Measurements from ENCODE around the gene KDM6B. TPM values are rescaled to one million over a fixed set of nuclear protein-coding genes. Genes with fewer than 3 reads are reported as not detected.

Gene KDM6B
- total RNA-seq, 1 experiment from 2014 or later, result 28.9 TPM

DNA sequence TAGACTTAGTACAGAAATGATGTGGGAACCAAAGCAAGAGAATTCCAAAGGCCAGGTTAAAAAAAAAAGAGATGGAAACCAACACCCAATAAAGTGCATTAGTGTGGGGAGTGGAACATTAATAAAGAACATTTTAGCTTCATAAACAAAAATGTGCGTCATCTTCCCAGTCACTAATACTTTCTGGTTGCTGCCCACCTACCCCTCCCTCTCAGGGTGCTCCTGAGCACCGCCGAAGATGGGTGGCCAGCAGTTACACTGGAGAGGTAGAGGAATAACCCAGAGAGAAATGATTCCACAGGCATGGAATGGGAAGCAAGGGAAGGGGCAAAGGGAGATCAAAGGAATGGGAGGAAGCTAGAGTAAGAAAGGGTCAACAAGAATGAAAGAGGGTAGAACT lies 48.6 kb downstream of the KDM6B start:
- H3K56ac ChIP-seq (ENCODE audit: insufficient read length, low read depth, low read length), result no peak overlapping the region
- no peak overlapping the region for H3K18ac ChIP-seq (ENCODE audit: insufficient read length, low read depth, low read length)
- no peak overlapping the region for H3T11ph ChIP-seq (ENCODE audit: low read length)
- no peak overlapping the region for H2BK15ac ChIP-seq (ENCODE audit: low read depth, low read length)
- Mint-ChIP-seq H3K27ac (no peak overlapping the region), H3K36me3 (ENCODE audit: insufficient read depth in 1 of 3, low read depth in 3 of 3) (peaks cover 0 to 4% (median 0%) of the 10 kb centered on the region in 3 experiments; a peak in 1 of 7 replicates), H3K4me3 (no peak overlapping the region), H3K27me3 (ENCODE audit: low read depth) (no peaks in the 10 kb centered on the region; the same call in none of the 2 replicates), H3K4me1 (peaks cover 0 to 3% of the 10 kb centered on the region in 2 experiments; a peak in 3 of 4 replicates), H3K9me3 (no peaks in the 10 kb centered on the region)
- peaks cover 22% of the 10 kb centered on the region for H3K23me2 ChIP-seq (ENCODE audit: insufficient read length, low read depth, low read length, poor library complexity, severe bottlenecking)
- H4K8ac ChIP-seq (replicated peaks; ENCODE audit: insufficient read length, low read depth, low read length), result no peak overlapping the region
- H3K79me1 ChIP-seq (ENCODE audit: insufficient read depth, low read depth, low read length, poor library complexity, severe bottlenecking), result no peaks in the 10 kb centered on the region
- no CpG with 5 or more reads among the region's 3 CpGs for WGBS (ENCODE audit: extremely low coverage, insufficient read length, low lambda C conversion rate)
- H3K9me3 ChIP-seq (ENCODE audit: control insufficient read depth, low read depth, low read length), result no peaks in the 10 kb centered on the region
- H2BK12ac ChIP-seq (ENCODE audit: insufficient read length, low read depth, low read length), result no peak overlapping the region
- H3K4ac ChIP-seq (ENCODE audit: low read depth, low read length), result no peak overlapping the region
- H3K23ac ChIP-seq (ENCODE audit: insufficient read length, low read depth, low read length), result no peak overlapping the region
- no peak overlapping the region for H2AK5ac ChIP-seq (ENCODE audit: insufficient read length, low read length)
- H3K27ac ChIP-seq (ENCODE audit: insufficient read length, low read depth, low read length), result no peak overlapping the region
- H3K79me2 ChIP-seq (ENCODE audit: insufficient read depth, low read length), result no peaks in the 10 kb centered on the region
- H3K27me3 ChIP-seq (ENCODE audit: insufficient read depth, low read length), result no peaks in the 10 kb centered on the region; the same call in 1 of the 2 replicates
- H2BK120ac ChIP-seq (ENCODE audit: low read depth, low read length, poor library complexity, severe bottlenecking), result no peak overlapping the region
- TF ChIP-seq, protein P1, sequence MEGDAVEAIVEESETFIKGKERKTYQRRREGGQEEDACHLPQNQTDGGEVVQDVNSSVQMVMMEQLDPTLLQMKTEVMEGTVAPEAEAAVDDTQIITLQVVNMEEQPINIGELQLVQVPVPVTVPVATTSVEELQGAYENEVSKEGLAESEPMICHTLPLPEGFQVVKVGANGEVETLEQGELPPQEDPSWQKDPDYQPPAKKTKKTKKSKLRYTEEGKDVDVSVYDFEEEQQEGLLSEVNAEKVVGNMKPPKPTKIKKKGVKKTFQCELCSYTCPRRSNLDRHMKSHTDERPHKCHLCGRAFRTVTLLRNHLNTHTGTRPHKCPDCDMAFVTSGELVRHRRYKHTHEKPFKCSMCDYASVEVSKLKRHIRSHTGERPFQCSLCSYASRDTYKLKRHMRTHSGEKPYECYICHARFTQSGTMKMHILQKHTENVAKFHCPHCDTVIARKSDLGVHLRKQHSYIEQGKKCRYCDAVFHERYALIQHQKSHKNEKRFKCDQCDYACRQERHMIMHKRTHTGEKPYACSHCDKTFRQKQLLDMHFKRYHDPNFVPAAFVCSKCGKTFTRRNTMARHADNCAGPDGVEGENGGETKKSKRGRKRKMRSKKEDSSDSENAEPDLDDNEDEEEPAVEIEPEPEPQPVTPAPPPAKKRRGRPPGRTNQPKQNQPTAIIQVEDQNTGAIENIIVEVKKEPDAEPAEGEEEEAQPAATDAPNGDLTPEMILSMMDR (conservative IDR thresholded peaks at IDR 0.05), result no peak
- no peak overlapping the region for H4K5ac ChIP-seq (ENCODE audit: insufficient read length, low read depth, low read length)
- H3K4me1 ChIP-seq (ENCODE audit: insufficient read depth, low read length), result no peaks in the 10 kb centered on the region
- H3K4me2 ChIP-seq (ENCODE audit: insufficient read depth, insufficient read length, low read length), result no peak overlapping the region
- H3K14ac ChIP-seq (ENCODE audit: insufficient read depth, low read length), result no peak overlapping the region
- no peak overlapping the region for H4K91ac ChIP-seq (ENCODE audit: insufficient read length, low read depth, low read length)
- H4K20me1 ChIP-seq (ENCODE audit: control insufficient read depth, insufficient read depth, insufficient read length), result no peaks in the 10 kb centered on the region
- no peak overlapping the region for H3K9ac ChIP-seq (ENCODE audit: extremely low read depth, insufficient read length, low read length)
- peak; percentile 26 for DNase-seq
- H2BK5ac ChIP-seq (ENCODE audit: insufficient read length, low read length), result no peak overlapping the region
- H2AFZ ChIP-seq (ENCODE audit: low read length), result no peak overlapping the region
- H2BK20ac ChIP-seq (ENCODE audit: low read depth, low read length, poor library complexity, severe bottlenecking), result no peak overlapping the region

Other genes starting within 250 kb of the KDM6B start
- gene SOX15, start 244.1 kb upstream of the KDM6B start, total RNA-seq (2021), result 7.7 TPM in 2 replicates
- 36.1 and 36.4 TPM in 2 replicates for gene FXR2, start 219.3 kb upstream of the KDM6B start, total RNA-seq (2021)
- gene SAT2, start 206.4 kb upstream of the KDM6B start, total RNA-seq (2021), result 72.1 and 77.6 TPM in 2 replicates
- 1.5 and 1.6 TPM in 2 replicates for gene SHBG, start 204.1 kb upstream of the KDM6B start, total RNA-seq (2021)
- gene ATP1B2, start 183.3 kb upstream of the KDM6B start, total RNA-seq (2021), result 15.4 and 16.2 TPM in 2 replicates
- gene TP53, start 146.7 kb upstream of the KDM6B start, total RNA-seq (2021), result 163 and 164 TPM in 2 replicates
- 27.0 and 29.8 TPM in 2 replicates for gene WRAP53, start 145.7 kb upstream of the KDM6B start, total RNA-seq (2021)
- gene EFNB3, start 129.0 kb upstream of the KDM6B start, total RNA-seq (2021), result 11.3 and 11.4 TPM in 2 replicates
- gene DNAH2, start 116.5 kb upstream of the KDM6B start, total RNA-seq (2021), result 0.15 and 0.22 TPM in 2 replicates
- 8.9 and 11.3 TPM in 2 replicates for gene TMEM88, start 20.8 kb downstream of the KDM6B start, total RNA-seq (2021)
- 40.0 and 50.2 TPM in 2 replicates for gene NAA38, start 23.3 kb downstream of the KDM6B start, total RNA-seq (2021)
- 17.1 and 18.0 TPM in 2 replicates for gene CYB5D1, start 23.8 kb downstream of the KDM6B start, total RNA-seq (2021)
- gene CHD3, start 54.6 kb downstream of the KDM6B start, total RNA-seq (2021), result 33.2 and 35.7 TPM in 2 replicates
- 1.9 and 2.5 TPM in 2 replicates for gene RNF227, start 82.1 kb downstream of the KDM6B start, total RNA-seq (2021)
- 5.7 and 6.4 TPM in 2 replicates for gene KCNAB3, start 95.6 kb downstream of the KDM6B start, total RNA-seq (2021)
- gene TRAPPC1, start 97.7 kb downstream of the KDM6B start, total RNA-seq (2021), result 132 and 160 TPM in 2 replicates
- gene CNTROB, start 98.0 kb downstream of the KDM6B start, total RNA-seq (2021), result 25.8 and 30.1 TPM in 2 replicates
- 0.15 and 0.35 TPM in 2 replicates for gene GUCY2D, start 168.4 kb downstream of the KDM6B start, total RNA-seq (2021)
- gene ALOX15B, start 204.8 kb downstream of the KDM6B start, total RNA-seq (2021), result 0.11 TPM in 1 of 2 replicates, not detected in the other

Measured in H9 (cell line).